DND-41 (cell line): Measurements from ENCODE around the gene GPX3.

Experiments used
- ATAC-seq: fragments of 200-7000 bp; cut with Tn5 transposase; 3 replicates; pipeline ENCODE4 v1.9.1; 2021; ENCODE audit warnings: low read depth; ENCODE audit not compliant: insufficient read depth
- DNase-seq: peaks from one replicate; pipeline ENCODE4 v3.0.0-alpha.2; 2020
- H2AFZ ChIP-seq: 2 replicates; pipeline ENCODE4 v1.6.0; 2012; ENCODE audit warnings: low read depth, low read length
- H3K27ac ChIP-seq: 2 replicates; pipeline ENCODE4 v1.5.1; 2012; ENCODE audit warnings: low read length, inconsistent platforms
- H3K27me3 ChIP-seq: fragments of 200-600 bp; sonication (generic); 2 replicates; pipeline ENCODE4 v1.6.0; 2012; ENCODE audit warnings: low read length, mild to moderate bottlenecking, inconsistent platforms; ENCODE audit not compliant: insufficient read depth, poor library complexity
- H3K36me3 ChIP-seq: 2 replicates; pipeline ENCODE4 v1.5.1; 2012; ENCODE audit warnings: low read length, inconsistent platforms; ENCODE audit not compliant: insufficient read depth
- H3K4me1 ChIP-seq: 2 replicates; pipeline ENCODE4 v1.5.1; 2012; ENCODE audit warnings: mild to moderate bottlenecking, low read length; ENCODE audit not compliant: insufficient read depth
- H3K4me2 ChIP-seq: 2 replicates; pipeline ENCODE4 v1.6.0; 2012; ENCODE audit warnings: mild to moderate bottlenecking, moderate library complexity, low read length, inconsistent platforms; ENCODE audit not compliant: insufficient read depth
- H3K4me3 ChIP-seq, 2 experiments: fragments of 200-600 bp in 1 of 2; shearing (Covaris generic) in 1 of 2; 2 replicates each; pipeline ENCODE4 v1.5.1; 2012 to 2016; ENCODE audit warnings: inconsistent platforms in 2 of 2, low read length in 2 of 2, mild to moderate bottlenecking in 2 of 2, low read depth in 1 of 2, moderate library complexity in 1 of 2
- H3K79me2 ChIP-seq: 2 replicates; pipeline ENCODE4 v1.6.0; 2012; ENCODE audit warnings: low read length, inconsistent platforms; ENCODE audit not compliant: insufficient read depth
- H3K9ac ChIP-seq: 2 replicates; pipeline ENCODE4 v1.6.0; 2012; ENCODE audit warnings: low read depth, mild to moderate bottlenecking, inconsistent platforms, low read length, moderate library complexity
- H3K9me3 ChIP-seq: 2 replicates; pipeline ENCODE4 v1.5.1; 2012; ENCODE audit warnings: low read length, moderate library complexity, mild to moderate bottlenecking, inconsistent platforms; ENCODE audit not compliant: insufficient read depth, severe bottlenecking
- H4K20me1 ChIP-seq: 2 replicates; pipeline ENCODE4 v1.6.0; 2012; ENCODE audit warnings: low read length; ENCODE audit not compliant: insufficient read depth
- EZH2 ChIP-seq: IDR thresholded peaks from 3 replicates; pipeline ENCODE4 v1.6.1; 2012; ENCODE audit warnings: borderline replicate concordance, low read depth, mild to moderate bottlenecking, moderate library complexity, low read length, inconsistent platforms; ENCODE audit not compliant: severe bottlenecking
- TF ChIP-seq, protein P1 (sequence below): IDR thresholded peaks from 2 replicates; pipeline ENCODE4 v1.5.1; 2012; ENCODE audit warnings: borderline replicate concordance, low read length, moderate library complexity, mild to moderate bottlenecking; ENCODE audit not compliant: poor library complexity, severe bottlenecking; ENCODE audit errors: extremely low read depth

GPX3 gene

DNA sequence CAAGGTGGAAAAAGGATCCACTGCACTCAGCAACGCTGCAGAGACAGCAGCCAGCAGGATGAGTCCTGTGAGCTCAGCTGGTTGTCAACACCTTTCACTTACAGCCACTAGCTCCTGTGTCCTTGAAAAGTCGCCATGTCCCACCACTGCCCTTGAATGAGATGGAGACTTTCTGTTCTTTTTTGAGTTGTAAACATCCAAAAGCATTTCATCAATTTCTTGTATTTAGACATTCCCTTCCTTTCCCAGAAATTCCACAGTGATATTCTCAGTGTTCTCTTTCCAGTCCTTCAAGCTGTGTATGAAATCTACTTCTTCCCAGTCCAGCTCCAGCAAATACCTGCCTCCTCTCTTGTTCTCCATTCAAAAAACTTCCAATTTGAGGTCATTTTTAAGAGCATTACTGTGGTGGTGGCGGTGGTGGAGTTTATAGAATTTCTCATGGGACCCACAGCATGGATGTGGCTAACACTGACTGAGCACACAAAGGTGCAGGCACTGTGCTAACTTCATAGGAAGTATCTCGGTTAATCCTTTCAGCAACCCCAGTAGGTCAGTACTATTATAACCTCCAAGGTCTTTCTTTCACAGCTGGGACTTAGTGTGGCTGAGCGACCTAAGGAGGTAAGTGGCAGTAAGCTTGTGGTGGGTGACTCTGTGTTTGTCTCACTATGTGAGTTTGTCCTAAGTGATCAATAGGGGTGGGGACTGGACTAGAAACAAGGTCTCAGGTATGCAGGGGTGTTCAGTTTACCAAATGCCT is 15.0 kb upstream of the GPX3 start:
- Histone ChIP-seq H3K4me3 (no peak overlapping the region), H3K36me3 (no peaks in the 10 kb centered on the region), H3K4me2 (no peak overlapping the region), H3K9me3 (no peaks in the 10 kb centered on the region), H3K79me2 (no peaks in the 10 kb centered on the region), H3K4me1 (no peaks in the 10 kb centered on the region), H3K27ac (no peak overlapping the region), H3K27me3 (peaks cover 7% of the 10 kb centered on the region), H3K9ac (no peak overlapping the region), H2AFZ (no peak overlapping the region), H4K20me1 (no peaks in the 10 kb centered on the region)
- TF ChIP-seq, protein P1, sequence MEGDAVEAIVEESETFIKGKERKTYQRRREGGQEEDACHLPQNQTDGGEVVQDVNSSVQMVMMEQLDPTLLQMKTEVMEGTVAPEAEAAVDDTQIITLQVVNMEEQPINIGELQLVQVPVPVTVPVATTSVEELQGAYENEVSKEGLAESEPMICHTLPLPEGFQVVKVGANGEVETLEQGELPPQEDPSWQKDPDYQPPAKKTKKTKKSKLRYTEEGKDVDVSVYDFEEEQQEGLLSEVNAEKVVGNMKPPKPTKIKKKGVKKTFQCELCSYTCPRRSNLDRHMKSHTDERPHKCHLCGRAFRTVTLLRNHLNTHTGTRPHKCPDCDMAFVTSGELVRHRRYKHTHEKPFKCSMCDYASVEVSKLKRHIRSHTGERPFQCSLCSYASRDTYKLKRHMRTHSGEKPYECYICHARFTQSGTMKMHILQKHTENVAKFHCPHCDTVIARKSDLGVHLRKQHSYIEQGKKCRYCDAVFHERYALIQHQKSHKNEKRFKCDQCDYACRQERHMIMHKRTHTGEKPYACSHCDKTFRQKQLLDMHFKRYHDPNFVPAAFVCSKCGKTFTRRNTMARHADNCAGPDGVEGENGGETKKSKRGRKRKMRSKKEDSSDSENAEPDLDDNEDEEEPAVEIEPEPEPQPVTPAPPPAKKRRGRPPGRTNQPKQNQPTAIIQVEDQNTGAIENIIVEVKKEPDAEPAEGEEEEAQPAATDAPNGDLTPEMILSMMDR, result no peak
- TF ChIP-seq EZH2, result no peak
- ATAC-seq, result no peak
- no peak for DNase-seq

DNA sequence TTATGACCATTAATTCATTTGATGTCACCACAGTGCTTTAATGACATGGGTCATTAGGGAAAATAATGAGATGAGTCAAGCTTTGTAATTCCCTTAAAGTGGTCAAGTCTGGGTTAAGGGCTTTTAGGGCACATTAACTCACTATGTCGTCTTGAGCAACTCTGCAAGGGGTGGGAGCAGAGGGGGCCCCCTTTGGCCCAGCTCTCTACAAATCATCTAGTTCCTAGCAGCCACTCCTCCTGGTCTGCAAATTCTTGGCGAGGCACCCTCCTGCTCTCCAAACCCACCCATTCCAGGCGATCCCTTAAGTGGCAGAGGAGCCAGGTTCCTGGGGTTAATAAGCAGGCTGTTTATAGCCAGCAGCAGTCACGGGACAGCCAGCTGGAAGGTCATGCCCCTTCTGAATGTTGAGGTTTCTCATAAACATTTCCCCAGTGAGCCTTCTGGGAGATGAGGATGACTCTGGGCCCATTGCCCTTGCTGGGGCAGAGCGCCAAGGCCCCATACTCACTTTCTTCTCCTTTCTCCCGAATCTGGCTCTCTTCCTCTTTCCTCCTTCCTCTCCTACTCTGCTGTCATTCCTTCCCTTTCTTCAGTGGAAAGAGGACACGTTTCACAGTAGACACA is 14.3 kb upstream of the GPX3 start:
- TF ChIP-seq EZH2, result no peak
- TF ChIP-seq, protein P1, result no peak
- Histone ChIP-seq H3K4me2 (no peak overlapping the region), H2AFZ (no peak overlapping the region), H3K27ac (no peak overlapping the region), H4K20me1 (no peaks in the 10 kb centered on the region), H3K9me3 (no peaks in the 10 kb centered on the region), H3K4me3 (no peak overlapping the region), H3K9ac (no peak overlapping the region), H3K27me3 (peaks cover 9% of the 10 kb centered on the region), H3K4me1 (no peaks in the 10 kb centered on the region), H3K79me2 (no peaks in the 10 kb centered on the region), H3K36me3 (no peaks in the 10 kb centered on the region)
- no peak for ATAC-seq
- DNase-seq, result no peak

DNA sequence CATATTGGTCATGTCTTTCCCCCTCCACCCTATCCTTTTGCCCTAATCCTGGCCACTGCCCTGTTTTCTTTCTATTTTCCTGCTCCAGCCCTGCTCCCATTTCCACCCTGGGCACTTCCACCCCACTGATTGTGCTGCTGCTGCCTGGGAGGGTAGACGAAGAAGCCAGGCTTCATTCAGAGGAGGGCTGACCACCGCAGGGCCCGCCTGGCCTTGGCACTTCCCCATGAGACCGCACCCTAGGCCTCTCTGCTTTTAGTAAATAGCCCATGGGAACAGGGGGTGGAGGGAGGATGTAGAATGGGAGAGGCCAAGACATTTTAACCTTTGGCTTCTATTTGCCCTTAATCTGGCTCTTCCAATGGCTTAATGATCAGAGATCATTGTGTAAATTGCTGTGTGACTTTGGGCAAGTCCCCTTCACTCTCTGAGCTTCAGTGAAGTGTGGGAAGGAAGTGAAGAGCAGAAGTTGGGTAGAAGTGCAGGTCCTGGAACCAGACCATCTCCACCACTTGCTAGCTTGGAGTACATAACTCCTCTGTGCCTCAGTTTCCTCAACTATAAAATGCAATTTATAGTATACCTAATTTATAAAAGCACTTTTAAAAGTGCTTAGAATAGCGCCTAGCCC is 13.6 kb upstream of the GPX3 start:
- DNase-seq (no peak), ATAC-seq (no peak)
- no peaks in the 10 kb centered on the region for H3K36me3 ChIP-seq
- no peak overlapping the region for H3K4me2 ChIP-seq
- no peaks in the 10 kb centered on the region for H3K79me2 ChIP-seq
- no peak overlapping the region for H3K4me3 ChIP-seq
- no peaks in the 10 kb centered on the region for H3K4me1 ChIP-seq
- peaks cover 9% of the 10 kb centered on the region for H3K27me3 ChIP-seq
- no peak overlapping the region for H2AFZ ChIP-seq
- H3K9ac ChIP-seq, result no peak overlapping the region
- no peaks in the 10 kb centered on the region for H4K20me1 ChIP-seq
- H3K9me3 ChIP-seq, result no peaks in the 10 kb centered on the region
- TF ChIP-seq EZH2, result no peak
- TF ChIP-seq, protein P1, result no peak
- H3K27ac ChIP-seq, result no peak overlapping the region
